ENCODE measurements around the gene ADAP1. TPM values are rescaled to one million over a fixed set of nuclear protein-coding genes. Genes with fewer than 3 reads are reported as not detected.

The ADAP1 gene
- total RNA-seq, 1 experiment from 2014 or later: 8.3 TPM

Other genes with a start within 250 kb of the ADAP1 start
- gene DNAAF5, start 228.0 kb downstream of the ADAP1 start, total RNA-seq (2014; rRNA removed; shearing (Covaris generic); ENCODE audit: low replicate concordance): 53.8 and 77.4 TPM in 2 replicates
- gene PRKAR1B, start 227.4 kb downstream of the ADAP1 start, total RNA-seq (2014; rRNA removed; shearing (Covaris generic); ENCODE audit: low replicate concordance): 35.3 and 68.0 TPM in 2 replicates
- gene SUN1, start 122.2 kb downstream of the ADAP1 start, total RNA-seq (2014; rRNA removed; shearing (Covaris generic); ENCODE audit: low replicate concordance): 111 and 198 TPM in 2 replicates
- gene GET4, start 78.1 kb downstream of the ADAP1 start, total RNA-seq (2014; rRNA removed; shearing (Covaris generic); ENCODE audit: low replicate concordance): 106 and 117 TPM in 2 replicates
- gene COX19, start 20.9 kb upstream of the ADAP1 start, total RNA-seq (2014; rRNA removed; shearing (Covaris generic); ENCODE audit: low replicate concordance): 7.6 and 10.1 TPM in 2 replicates
- gene CYP2W1, start 28.5 kb upstream of the ADAP1 start, total RNA-seq (2014; rRNA removed; shearing (Covaris generic); ENCODE audit: low replicate concordance): not detected in 2 replicates
- gene GPR146, start 89.9 kb upstream of the ADAP1 start, total RNA-seq (2014; rRNA removed; shearing (Covaris generic); ENCODE audit: low replicate concordance): 12.2 and 22.2 TPM in 2 replicates
- gene GPER1, start 133.4 kb upstream of the ADAP1 start, total RNA-seq (2014; rRNA removed; shearing (Covaris generic); ENCODE audit: low replicate concordance): 2.5 and 7.7 TPM in 2 replicates
- gene ZFAND2A, start 205.5 kb upstream of the ADAP1 start, total RNA-seq (2014; rRNA removed; shearing (Covaris generic); ENCODE audit: low replicate concordance): 22.4 TPM in 2 replicates

Measured in Caki2 (cell line).